ENCODE data around the gene CLDN11.

DNA sequence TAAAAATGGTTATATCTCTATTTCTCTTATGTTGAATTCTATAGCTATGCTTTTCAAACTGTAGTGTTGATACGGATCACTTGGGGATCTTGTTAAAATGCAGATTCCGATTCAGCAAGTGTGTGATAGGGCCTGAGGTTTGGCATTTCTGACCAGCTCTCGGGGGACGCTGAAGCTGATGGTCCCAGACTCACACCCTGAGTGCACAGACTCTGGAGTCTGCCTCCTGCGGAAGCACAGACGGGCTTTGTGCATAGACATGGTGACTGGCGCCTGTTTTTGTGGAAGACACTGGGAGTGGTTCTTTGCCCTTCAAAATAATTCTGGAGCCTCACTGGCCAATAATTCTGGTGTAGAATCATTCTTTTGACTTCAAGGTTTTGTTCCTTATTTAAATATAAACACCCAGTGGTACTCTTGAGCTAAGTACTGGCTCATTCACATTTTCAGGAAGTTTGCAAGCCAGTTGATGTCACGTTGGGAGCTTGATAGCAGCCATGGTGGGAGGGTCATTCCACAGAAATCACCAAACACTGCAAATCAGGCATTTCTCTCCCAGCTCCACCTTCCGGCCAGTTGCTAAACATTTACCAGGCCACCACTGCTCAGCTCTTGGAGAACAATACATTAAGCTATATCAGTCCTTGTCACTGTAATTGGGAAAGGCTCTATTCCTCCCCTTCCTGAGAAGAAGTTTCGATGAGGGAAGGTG, 19.2 kb downstream of the CLDN11 start:
- TF ChIP-seq, protein P1, sequence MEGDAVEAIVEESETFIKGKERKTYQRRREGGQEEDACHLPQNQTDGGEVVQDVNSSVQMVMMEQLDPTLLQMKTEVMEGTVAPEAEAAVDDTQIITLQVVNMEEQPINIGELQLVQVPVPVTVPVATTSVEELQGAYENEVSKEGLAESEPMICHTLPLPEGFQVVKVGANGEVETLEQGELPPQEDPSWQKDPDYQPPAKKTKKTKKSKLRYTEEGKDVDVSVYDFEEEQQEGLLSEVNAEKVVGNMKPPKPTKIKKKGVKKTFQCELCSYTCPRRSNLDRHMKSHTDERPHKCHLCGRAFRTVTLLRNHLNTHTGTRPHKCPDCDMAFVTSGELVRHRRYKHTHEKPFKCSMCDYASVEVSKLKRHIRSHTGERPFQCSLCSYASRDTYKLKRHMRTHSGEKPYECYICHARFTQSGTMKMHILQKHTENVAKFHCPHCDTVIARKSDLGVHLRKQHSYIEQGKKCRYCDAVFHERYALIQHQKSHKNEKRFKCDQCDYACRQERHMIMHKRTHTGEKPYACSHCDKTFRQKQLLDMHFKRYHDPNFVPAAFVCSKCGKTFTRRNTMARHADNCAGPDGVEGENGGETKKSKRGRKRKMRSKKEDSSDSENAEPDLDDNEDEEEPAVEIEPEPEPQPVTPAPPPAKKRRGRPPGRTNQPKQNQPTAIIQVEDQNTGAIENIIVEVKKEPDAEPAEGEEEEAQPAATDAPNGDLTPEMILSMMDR (IDR thresholded peaks at IDR 0.05 in 2 of 3, conservative IDR thresholded peaks at IDR 0.05 in 1 of 3; ENCODE audit: borderline replicate concordance in 1 of 3, insufficient read depth in 1 of 3, low read depth in 2 of 3, low read length in 2 of 3): no peak
- TF ChIP-seq RAD21 (IDR thresholded peaks at IDR 0.05; ENCODE audit: low read depth) (no peak), POLR2A (IDR thresholded peaks at IDR 0.05; ENCODE audit: borderline replicate concordance, extremely low read depth, insufficient read depth, insufficient read length) (no peak), POLR2AphosphoS5 (IDR thresholded peaks at IDR 0.05; ENCODE audit: low read depth, low read length) (no peak), EZH2 (IDR thresholded peaks at IDR 0.05) (no peak), ZNF274 (IDR thresholded peaks at IDR 0.05; ENCODE audit: low read depth, low read length) (no peak), TCF7L2 (IDR thresholded peaks at IDR 0.05; ENCODE audit: borderline replicate concordance, extremely low read depth, insufficient read depth, insufficient read length) (no peak), FOSL1 (IDR thresholded peaks at IDR 0.05; ENCODE audit: low read depth) (no peak)
- TF ChIP-seq, protein P2, sequence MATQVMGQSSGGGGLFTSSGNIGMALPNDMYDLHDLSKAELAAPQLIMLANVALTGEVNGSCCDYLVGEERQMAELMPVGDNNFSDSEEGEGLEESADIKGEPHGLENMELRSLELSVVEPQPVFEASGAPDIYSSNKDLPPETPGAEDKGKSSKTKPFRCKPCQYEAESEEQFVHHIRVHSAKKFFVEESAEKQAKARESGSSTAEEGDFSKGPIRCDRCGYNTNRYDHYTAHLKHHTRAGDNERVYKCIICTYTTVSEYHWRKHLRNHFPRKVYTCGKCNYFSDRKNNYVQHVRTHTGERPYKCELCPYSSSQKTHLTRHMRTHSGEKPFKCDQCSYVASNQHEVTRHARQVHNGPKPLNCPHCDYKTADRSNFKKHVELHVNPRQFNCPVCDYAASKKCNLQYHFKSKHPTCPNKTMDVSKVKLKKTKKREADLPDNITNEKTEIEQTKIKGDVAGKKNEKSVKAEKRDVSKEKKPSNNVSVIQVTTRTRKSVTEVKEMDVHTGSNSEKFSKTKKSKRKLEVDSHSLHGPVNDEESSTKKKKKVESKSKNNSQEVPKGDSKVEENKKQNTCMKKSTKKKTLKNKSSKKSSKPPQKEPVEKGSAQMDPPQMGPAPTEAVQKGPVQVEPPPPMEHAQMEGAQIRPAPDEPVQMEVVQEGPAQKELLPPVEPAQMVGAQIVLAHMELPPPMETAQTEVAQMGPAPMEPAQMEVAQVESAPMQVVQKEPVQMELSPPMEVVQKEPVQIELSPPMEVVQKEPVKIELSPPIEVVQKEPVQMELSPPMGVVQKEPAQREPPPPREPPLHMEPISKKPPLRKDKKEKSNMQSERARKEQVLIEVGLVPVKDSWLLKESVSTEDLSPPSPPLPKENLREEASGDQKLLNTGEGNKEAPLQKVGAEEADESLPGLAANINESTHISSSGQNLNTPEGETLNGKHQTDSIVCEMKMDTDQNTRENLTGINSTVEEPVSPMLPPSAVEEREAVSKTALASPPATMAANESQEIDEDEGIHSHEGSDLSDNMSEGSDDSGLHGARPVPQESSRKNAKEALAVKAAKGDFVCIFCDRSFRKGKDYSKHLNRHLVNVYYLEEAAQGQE (IDR thresholded peaks at IDR 0.05; ENCODE audit: low read depth): no peak

Measured in HCT116 (cell line).